ENCODE results near the gene NEXN. TPM values are rescaled to one million over a fixed set of nuclear protein-coding genes. Genes with fewer than 3 reads are reported as not detected.

The NEXN gene
- polyA plus RNA-seq (2013, experiment 1 of 2; ENCODE audit: insufficient read length) = 56.4 TPM
- polyA plus RNA-seq (2013, experiment 2 of 2; ENCODE audit: insufficient read length) = 86.2 TPM

DNA sequence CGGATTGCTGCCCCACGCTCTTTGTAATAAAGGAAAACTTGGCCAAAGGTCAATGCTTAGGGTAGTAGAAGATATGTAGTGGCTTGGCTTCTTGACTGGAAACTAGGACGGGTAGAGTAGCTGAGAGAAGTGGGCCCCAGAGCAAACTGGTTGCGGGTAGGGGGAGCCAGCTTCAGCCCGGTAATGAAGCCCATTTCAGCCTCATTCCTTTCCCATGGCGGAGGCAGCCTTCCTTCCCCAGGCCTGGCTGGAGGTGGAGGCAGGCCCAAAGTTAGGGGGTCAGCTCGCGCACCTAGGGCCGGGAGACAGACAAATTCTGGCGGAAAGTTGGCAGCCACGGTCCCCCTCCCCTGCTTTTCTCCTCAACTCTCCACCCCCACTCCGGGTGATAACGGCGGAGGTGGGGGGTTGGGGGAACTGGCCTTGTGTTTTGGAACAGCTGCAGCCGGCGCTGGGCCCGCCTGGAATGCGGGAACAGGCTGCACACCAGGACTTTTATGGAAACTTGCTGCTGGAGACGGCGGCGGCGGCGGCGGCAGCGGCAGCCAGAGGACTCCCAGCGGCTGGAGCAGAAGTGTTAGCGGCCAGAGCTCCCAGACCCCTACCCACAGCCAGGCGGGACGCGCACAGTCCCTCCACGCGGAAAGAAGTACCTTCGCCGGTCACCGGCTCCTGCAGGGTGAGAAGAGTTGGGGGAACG, at the start of gene NEXN:
Gene NEXN, plus strand, starts transcription at position 544 of the 700 bp plus-strand sequence. CDS start 27,483 bp downstream, outside the sequence.
- peak; percentile 87 for DNase-seq

DNA sequence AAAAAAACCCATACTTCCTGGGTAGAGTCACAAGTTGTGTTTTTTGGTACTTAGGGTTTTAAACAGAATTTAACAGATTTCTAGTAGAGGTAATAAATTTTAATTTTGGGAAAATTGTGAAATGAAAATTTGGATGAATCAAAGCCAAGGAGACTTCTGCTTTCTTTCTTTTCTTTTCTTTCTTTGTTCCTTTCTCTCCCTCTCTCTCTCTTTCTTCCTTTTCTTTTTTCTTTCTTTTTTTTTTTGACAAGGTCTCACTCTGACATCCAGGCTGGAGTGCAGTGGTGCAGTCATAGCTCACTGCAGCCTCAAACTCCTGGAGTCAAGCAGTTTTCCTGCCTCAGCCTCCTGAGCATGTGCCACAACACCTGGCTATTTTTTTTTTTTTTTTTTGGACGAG, 46.9 kb upstream of the NEXN start:
- no peak for DNase-seq

DNA sequence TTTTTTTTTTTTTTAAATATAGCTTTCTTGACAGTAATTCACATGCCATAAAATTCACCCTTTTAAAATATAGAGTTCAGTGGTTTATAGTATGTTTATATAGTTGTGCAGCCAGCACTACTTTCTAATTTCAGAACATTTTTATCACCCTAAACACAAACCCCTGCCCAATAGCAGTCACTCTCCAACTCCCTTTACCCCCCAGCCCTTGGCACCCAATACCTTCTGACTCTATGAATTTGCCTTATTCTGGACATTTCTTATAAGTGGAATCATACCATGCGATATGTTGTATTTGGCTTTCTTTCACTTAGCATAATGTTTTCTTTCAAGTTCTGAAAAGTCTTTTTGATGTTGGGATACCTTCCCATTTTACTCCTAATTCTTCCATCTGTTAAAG, 42.5 kb upstream of the NEXN start:
- no peak for DNase-seq

DNA sequence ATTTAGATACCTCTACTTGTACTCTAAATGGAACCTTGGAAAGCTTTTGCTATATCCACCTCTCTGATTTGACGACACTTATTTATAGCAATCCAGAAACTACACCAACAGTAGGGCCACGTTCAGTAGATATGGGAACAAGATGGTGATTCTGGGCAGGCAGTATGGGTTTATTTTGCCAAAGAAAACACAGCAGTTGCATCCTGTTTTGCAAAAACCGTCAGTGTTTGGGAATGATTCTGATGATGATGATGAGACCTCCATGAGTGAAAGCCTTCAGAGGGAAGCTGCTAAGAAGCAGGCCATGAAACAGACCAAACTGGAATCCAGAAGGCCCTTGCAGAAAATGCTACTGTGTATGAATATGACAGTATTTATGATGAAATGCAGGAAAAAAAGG, 41.5 kb upstream of the NEXN start:
- no peak for DNase-seq

DNA sequence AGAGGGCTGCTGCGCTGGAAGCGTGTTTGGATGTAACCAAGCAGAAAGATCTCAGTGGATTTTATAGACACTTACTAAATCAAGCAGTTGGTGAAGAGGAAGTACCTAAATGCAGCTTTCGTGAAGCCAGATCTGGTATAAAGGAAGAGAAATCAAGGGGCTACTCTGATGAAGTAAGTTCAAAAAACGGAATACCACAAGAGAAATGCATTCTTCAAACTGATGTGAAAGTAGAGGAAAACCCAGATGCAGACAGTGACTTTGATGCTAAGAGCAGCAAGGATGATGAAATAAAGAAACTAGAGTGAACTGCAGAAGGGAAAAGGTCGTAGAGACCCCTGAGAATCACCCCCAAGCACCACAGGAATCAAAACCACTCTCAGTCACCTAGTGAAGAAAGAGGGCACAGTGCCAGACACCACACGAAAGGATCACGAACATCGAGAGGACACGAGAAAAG, 40.8 kb upstream of the NEXN start:
- DNase-seq = no peak

DNA sequence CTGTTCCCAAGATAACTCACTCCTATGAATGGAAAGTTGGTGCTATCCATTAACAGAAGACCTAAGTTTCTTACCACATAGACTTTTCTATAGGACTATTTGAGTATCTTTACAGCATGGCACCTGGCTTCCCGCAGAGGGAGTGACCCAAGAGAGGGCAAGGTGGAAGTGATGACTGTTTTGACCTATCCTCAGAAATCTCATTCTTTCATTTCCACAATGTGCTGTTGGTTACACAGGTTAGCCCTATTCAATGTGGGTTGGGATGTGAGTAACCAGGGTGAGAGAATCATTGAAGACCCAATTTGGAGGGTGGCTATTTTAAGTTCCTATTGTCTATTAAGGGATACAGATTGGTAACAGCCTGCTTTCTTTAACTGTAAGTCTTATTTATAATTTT, 38.3 kb upstream of the NEXN start:
- no peak for DNase-seq

DNA sequence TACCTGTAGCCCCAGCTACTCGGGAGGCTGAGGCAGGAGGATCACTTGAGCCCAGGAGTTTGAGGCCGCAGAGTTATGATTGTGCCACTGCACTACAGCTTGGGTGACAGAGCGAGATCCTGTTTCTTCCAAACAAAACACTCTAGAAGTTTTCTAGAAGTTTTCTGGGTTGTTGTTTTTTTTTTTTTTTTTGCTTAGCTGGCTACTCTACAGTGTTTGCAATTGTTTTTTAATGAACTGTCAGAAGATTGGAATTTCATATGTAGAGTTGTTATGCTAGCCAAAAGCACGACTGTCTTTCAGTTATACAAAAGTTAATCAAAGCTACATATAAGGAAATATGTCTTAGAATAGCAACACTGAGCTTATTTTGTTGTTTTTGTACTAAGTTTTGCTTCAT, 30.9 kb upstream of the NEXN start:
- DNase-seq = peak; percentile 75

DNA sequence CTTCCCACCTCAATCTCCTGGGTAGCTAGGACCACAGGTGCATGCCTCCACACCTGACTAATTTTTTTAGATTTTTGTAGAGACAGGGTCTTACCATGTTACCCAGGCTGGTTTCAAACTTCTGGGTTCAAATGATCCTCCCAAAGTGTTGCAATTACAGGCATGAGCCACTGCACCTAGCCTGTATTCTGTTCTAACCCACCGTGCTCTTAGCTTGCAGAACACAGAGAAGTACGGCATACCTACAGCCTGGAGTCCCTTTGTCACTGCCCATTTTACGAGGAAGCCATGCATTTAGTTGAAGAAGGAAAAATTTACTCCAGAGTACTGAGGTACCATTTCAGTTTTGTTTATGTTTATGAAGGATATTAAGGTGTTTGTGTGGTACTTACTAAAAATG, 29.7 kb upstream of the NEXN start:
- DNase-seq = no peak

DNA sequence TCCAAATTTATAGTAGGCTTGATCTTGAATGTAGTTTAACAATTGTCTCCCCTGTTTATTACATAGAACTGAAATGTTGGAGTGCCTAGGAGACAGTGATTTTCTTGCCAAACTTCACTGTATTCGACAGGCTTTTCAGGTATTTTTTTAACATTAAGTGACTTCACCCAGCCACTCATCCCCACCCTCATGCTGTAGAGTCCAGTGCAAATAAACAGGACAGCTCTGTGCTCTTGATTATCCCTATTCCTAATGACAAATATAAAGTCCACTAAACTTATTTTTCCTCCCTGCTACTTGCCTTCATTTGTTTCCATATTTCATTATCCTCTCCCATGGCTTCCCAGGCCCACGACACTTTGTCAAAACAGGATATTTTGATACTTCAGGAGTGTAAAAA, 29.2 kb upstream of the NEXN start:
- DNase-seq = no peak

DNA sequence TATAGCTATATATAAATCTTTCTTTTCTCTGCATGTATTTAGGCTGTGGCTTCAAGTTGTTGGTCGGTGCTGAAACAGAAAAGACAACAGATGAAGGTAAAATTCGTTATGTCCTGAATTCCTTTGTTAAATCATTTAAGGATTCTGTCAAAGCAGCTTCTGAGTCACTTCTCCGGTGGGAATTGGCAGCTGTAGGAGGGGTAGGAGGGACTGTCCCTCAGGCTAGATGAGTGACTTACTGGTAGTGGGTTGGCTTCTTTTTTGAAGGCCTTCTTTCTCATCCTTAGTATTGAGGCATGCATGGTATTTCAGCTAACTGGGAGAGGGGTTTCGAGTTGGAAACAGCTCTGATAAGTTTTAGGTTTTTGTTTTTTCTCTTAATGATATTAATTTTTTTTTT, 22.1 kb upstream of the NEXN start:
- DNase-seq = peak; percentile 72

DNA sequence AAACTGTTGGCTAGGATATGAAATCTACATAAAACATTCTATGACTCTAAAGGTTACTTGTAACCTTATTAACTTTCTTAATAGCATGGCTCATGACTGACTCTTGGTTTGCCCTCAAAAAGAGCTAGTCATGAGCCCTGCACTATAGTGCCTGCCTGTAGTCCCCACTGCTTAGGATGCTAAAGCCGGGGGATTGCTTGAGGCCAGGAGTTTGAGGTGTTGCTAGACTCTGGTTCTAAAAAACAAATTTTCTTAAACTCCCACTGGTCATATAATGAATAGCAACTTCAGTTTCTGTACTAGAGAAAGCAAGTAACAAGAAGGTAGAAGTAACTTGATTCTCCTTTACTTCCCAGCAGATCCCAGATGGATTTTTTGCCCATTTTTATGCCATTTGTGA, 15.8 kb upstream of the NEXN start:
- DNase-seq = no peak

DNA sequence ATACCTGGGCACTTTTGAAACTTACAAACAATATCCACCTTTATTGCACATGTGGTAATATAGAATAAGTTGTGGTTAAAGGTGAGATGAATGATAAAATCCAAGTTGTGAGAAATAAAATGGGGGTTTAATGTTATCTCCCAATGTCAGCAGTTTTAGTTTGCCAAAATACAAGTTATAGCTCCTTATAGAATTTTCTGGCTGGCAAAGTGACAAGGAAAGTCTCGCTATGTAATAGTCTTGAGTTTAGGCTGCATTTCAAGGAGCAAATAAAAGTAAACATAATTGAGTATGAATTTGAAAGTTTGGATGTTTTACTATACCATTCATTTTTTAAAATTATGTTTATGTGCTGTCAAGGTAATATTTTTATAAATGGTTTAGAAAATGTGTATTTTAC, 15.0 kb upstream of the NEXN start:
- DNase-seq = no peak

DNA sequence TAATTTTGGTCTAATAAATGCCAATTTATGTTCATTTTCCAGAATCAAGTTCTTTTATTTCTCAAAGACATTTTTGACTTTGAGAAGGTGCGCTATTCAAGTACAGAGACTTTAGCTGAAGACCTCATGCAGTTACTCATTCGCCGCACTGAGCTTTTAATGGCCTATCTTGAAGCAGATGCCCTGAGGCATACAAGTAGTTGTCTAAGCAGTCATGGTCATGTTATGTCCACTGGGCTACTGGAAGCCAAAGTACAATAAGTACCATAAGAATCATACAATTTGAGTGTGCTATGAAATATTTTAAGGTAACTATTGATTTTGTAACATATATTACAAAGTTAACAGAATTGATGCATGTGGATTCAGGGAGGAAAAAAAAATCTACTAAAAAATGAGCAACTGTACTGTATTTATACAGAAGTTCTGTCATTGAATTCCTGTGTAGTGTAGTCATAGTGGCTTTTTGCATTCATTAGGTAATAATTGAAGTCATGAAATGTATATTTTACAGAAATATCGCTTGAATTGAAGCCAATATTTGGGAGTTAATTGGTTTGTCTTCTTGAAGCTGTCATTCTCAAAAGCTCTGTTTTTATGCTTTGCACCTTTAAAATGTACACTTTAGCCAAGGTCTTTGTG, 13.5 kb upstream of the NEXN start:
- DNase-seq = peak; percentile 67

DNA sequence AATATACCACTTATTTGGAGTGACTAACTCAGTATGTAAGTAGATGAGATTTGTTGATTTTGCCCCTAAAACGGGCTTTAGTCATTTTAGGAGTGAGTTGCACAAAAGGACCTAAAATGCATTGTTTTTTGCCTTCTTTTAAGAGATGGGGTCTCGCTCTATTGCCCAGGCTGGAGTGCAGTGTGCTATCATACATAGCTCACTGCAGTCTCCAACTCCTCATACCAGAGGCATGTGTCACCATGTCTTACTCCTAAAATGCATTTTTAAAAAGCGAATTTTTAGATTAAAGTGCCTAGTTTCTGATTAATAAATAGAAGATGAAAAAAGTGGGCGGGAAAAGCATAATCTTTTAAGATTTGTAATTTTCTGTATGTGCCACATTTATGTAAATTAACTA, 11.5 kb upstream of the NEXN start:
- peak; percentile 76 for DNase-seq

DNA sequence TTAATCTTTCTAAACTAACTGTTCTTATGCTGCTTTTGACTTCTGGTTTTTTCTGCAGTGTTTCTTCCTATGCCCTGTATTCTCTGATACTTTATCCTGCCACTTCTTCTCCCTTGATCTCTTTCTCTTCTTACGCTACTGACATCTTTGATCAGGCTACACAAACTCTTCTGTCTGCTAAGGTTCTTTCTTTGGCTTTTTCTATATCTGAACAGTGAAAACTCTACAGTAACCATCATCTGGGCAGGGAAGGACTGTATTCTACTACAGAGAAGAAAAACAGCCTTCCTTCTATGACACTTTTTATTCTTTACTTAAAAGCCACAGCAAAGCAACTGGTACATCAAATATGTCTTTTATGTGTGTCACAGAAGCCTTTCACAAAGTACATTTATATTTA, 7.4 kb upstream of the NEXN start:
- no peak for DNase-seq

DNA sequence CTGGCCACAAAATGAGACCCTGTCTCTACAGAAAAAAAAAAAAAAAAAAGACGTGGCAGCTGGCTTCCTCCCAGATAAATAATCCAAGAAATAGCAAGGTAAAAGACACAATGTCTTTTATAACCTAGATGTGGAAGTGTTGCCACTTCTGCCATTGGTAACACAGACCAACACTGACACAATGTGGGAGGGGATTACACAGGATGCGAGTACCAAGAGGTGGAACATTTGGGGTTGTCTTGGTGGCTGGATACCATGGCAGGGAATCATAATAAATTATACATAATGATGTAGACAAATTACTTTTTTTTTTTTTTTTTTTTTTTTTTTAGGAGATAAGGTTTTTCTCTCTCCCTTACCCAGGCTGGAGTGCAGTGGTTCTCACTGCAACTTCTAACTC, 6.0 kb upstream of the NEXN start:
- no peak for DNase-seq

DNA sequence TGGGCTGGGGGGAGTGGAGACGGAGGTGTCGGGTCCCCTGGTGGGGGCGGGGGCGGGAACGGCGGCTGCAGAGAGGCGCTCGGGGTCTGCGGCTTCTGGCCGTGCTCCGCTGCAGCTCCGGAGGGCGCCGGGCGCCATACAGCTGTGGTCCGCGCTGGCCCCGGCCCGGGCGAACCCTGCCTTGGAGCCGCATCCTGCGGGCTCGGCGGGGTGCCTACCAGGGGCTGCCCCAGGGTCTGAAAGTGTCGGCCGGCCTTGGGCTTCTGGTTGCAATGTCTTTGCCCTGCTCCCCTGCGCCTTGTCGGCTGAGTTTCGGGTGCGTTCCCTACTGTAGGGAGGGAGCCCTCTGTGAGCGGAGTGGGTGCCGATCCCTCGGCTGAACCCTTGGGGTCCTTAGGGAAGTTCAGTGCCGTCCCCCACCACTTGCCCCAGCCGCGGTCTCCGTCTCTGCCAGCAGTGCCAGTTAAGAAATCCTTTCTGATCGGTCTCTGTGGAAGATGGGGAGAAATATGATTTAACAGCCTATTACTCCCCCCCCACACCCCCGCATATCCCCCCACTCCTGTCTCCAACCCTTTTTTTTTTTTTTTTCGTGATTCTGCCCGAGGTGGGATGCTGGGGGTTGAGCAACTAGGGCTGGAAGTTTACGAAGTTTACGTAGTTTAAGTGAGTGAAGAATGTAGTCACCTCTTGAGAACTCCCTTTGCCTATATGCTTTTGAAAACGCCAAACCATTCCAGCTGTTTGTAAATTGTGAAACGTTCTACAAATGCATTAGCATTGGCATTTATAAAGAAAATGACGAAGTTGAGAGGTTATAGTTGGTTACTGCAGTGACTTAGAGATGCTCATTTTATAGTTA, 588 bp downstream of the NEXN start:
- DNase-seq = peak; percentile 68

DNA sequence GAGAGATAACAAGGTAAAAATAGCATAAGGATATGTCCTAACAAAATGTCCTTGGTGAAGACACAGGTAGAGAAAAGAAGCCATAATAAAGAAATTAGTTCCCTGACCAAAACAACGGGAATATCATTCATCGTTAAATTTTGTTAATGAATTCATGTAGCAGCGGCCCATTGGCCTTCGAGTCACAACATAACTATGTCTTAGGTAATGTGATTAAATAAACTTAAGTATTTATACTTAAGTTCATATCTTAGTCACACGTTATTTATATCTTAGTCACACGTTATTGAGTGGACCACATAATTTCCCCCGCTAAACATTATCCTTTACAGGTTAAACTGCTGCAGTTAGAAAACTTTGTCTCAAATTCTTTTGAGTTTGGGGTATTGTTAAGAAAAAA, 1.2 kb downstream of the NEXN start:
- peak; percentile 88 for DNase-seq

DNA sequence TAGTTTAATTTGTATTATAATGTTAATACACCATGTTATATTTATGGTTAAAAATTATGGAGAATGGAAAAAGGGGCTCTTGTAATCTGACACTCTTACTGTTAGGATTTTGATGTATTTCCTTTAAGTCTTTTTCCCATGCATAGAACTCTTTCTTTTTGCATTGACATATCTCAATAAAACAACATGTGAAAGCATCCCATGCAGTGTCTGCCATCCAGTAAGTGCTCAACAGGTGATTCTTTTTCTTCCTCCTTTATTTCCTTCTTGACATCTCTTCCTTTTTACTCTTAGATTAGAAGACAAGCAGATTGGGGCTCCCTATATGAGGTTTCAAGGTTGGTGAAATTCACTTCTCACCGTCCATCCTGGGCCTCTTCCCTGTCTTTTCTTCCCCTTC, 2.8 kb downstream of the NEXN start:
- DNase-seq = no peak

DNA sequence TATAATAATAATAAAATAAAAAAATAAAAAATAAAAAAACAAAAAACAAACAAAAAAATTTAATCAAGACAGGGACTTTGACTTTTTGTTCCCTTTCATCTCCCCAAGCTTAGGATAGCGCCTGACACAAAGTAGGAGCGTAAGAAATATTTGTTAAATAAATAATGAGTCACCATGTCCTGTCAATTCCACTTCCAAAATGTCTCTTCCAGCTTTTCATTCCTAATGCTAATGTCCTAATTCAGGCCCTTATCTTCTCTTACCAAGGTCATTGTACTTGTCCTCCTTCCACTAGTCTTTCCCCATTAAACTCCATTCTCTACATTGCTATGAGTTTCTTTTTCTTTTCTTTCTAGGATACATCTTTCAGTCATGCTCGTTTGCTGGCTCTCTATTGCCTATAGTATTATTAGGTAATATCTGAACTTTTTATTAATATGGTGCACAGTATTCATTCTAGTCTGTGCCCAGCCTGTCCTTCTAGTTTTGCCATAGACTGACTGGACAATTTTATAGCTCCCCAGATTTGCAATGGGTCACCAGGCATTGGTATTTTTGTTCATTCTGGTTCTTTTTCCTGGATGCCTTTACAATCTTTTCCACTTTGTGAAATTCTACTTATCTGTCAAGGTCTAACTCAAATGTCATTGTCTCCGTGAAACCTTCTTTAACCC, 11.4 kb downstream of the NEXN start:
- peak; percentile 40 for DNase-seq

DNA sequence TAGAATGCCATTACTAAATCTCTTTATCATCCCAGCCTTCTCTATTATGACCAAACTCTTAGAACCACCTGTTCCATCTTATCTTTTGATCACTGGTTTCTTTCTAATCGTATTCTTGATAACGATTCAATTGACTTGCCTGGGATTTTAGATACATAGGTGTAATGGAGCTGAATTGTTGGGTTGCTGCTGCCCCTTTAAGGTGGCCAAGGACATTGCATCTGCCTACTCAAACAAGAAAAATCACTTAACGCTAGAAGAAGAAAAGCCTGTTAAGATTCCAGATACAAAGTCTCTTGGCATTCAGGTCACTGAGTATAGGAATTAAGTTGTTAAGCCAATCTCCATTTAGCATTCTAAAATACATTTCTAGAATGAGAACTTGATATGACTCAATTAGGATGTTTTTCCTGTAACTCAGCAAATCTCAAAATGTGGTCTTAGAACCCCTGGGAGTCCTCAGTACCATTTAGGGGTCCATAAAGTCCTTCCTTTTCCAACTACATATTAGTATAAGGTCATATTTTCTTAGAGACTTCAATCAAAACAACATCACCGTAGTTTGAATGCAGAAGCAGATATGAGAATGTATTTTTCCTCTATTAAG, 12.4 kb downstream of the NEXN start:
- DNase-seq = peak; percentile 50

DNA sequence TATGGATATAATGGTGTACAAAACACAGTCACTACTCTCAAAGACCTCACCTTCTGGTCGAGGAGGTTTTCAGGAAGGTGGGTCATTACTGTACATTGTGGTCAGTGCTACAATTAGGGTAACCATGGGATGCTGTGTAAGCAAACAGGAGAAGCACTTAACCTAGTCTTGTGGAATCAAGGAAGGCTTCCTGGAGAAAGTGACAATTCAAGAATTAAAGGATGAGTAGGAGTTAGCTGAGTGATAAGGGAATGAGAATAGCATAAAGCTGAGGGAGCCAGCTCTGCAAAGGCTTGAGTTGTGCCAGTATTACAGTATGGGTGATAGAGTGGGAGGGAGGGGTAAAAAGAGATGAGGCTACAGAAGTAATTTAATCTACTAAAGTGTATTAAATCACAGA, 17.2 kb downstream of the NEXN start:
- no peak for DNase-seq
